Psoas muscle (tissue), 8 donors: ENCODE measurements around the gene OR6C74. TPM values are rescaled to one million over a fixed set of nuclear protein-coding genes. Genes with fewer than 3 reads are reported as not detected.

Source experiments
- ATAC-seq, 4 donors: fragments of 200-7000 bp; cut with Tn5 transposase; one replicate each; pipeline ENCODE4 v1.9.1; 2020; ENCODE audit warnings: moderate library complexity in 3 of 4, mild to moderate bottlenecking in 2 of 4
- DNase-seq, 2 donors: peaks; one replicate each; pipeline ENCODE4 v3.0.0-alpha.2; 2020
- H3K27ac ChIP-seq: fragments of 200-600 bp; one replicate; pipeline ENCODE4 v1.8.0; 2022
- H3K27me3 ChIP-seq, 3 donors: fragments of 200-600 bp in 1 of 3; one replicate each; pipeline versions ENCODE4 v1.6.1 to v1.8.0; 2013 to 2022; ENCODE audit warnings: low read length in 2 of 3, mild to moderate bottlenecking in 2 of 3, moderate library complexity in 1 of 3; ENCODE audit not compliant: insufficient read depth in 3 of 3
- H3K36me3 ChIP-seq, 2 donors: fragments of 200-600 bp in 1 of 2; one replicate each; pipeline versions ENCODE4 v1.6.1 to v1.8.0; 2013 to 2022; ENCODE audit warnings: low read depth in 1 of 2, mild to moderate bottlenecking in 1 of 2, moderate library complexity in 1 of 2; ENCODE audit not compliant: insufficient read depth in 1 of 2
- H3K4me1 ChIP-seq: fragments of 200-600 bp; one replicate; pipeline ENCODE4 v1.8.0; 2022
- H3K4me3 ChIP-seq: fragments of 200-600 bp; one replicate; pipeline ENCODE4 v1.8.0; 2022; ENCODE audit warnings: mild to moderate bottlenecking
- H3K9me3 ChIP-seq: fragments of 200-600 bp; one replicate; pipeline ENCODE4 v1.8.0; 2022
- WGBS, 3 donors: extraction: QIAGEN DNeasy Blood & Tissue Kit; methylation state at CpG; one replicate each; pipeline versions ENCODE4 v1.1.6 to v1.1.7; 2013; 5-methylcytosine and 5-hydroxymethylcytosine counted together
- intact Hi-C, 2 donors: fragments of 100-400 bp; cut with DNase I; formaldehyde crosslinking; loops; one replicate each; pipeline versions ENCODE4 v1.11.0 to v1.14.2; 2022
- polyA plus RNA-seq, 3 donors: library from polyadenylated mRNA; stranded (reverse); fragments of 200-250 nt; gene quantifications; one replicate each; pipeline ENCODE4 v1.2.3, GENCODE V29; 2013
- total RNA-seq, 4 donors: library from RNA; stranded (reverse); fragmentation: NEBNext Ultra II Directional in 2 of 4; extraction: Animal tissue kit (Norgen Biotek cat#: 25700) in 2 of 4; gene quantifications; one replicate each; pipeline versions ENCODE4 v1.2.1 to v1.2.4, GENCODE V29; 2021 to 2023
- TF ChIP-seq, protein P1 (sequence below): fragments of 200-600 bp; IDR thresholded peaks from one replicate; pipeline ENCODE4 v1.8.0; 2022; ENCODE audit warnings: antibody characterized with exemption
- donor health status: healthy with polysubstance abuse.
- donor health status: DM: no; HTN: no; CAD: no; lungs with moderate emphysema.
- donor health status: Bipolar disorder and iron deficiency.
- donor health status: healthy.
- donor health status: DM: yes; HTN: yes; CAD: no.
- donor health status: DM: no; HTN: no; CAD: no.
- donor health status: DM: no; HTN: no; CAD: no.
- donor health status: DM: yes; HTN: yes; CAD: no.

Gene OR6C74
- total and polyA plus RNA-seq, 7 donors: not detected

GRCh38 chr12:55289999-55290398, 45.6 kb downstream of the OR6C74 start:
- Histone ChIP-seq H3K4me1 (no peaks in the 10 kb centered on the region), H3K27ac (no peak overlapping the region), H3K4me3 (no peak overlapping the region), H3K9me3 (no peaks in the 10 kb centered on the region), H3K27me3 (no peaks in the 10 kb centered on the region), H3K36me3 (no peaks in the 10 kb centered on the region)
- 37 to 48% (median 43%) methylated on average over 2 of the region's 2 CpGs for WGBS, 3 donors
- DNase-seq (no peak), ATAC-seq (no peak)
- TF ChIP-seq, protein P1, sequence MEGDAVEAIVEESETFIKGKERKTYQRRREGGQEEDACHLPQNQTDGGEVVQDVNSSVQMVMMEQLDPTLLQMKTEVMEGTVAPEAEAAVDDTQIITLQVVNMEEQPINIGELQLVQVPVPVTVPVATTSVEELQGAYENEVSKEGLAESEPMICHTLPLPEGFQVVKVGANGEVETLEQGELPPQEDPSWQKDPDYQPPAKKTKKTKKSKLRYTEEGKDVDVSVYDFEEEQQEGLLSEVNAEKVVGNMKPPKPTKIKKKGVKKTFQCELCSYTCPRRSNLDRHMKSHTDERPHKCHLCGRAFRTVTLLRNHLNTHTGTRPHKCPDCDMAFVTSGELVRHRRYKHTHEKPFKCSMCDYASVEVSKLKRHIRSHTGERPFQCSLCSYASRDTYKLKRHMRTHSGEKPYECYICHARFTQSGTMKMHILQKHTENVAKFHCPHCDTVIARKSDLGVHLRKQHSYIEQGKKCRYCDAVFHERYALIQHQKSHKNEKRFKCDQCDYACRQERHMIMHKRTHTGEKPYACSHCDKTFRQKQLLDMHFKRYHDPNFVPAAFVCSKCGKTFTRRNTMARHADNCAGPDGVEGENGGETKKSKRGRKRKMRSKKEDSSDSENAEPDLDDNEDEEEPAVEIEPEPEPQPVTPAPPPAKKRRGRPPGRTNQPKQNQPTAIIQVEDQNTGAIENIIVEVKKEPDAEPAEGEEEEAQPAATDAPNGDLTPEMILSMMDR: no peak
- intact Hi-C loops: no loop called here

Other genes starting within 250 kb of the OR6C74 start
- gene NEUROD4, start 224.6 kb upstream of the OR6C74 start, total RNA-seq: not detected
- not detected for gene NEUROD4, start 224.6 kb upstream of the OR6C74 start, polyA plus RNA-seq
- gene OR9K2, start 118.2 kb upstream of the OR6C74 start, total RNA-seq: not detected
- gene OR9K2, start 118.2 kb upstream of the OR6C74 start, polyA plus RNA-seq: not detected
- gene OR10A7, start 23.6 kb upstream of the OR6C74 start, total RNA-seq: not detected
- not detected for gene OR10A7, start 23.6 kb upstream of the OR6C74 start, polyA plus RNA-seq
- gene OR6C6, start 52.0 kb downstream of the OR6C74 start, total RNA-seq: not detected
- not detected for gene OR6C6, start 52.0 kb downstream of the OR6C74 start, polyA plus RNA-seq
- gene OR6C1, start 69.7 kb downstream of the OR6C74 start, total RNA-seq: not detected
- not detected for gene OR6C1, start 69.7 kb downstream of the OR6C74 start, polyA plus RNA-seq
- gene OR6C3, start 86.1 kb downstream of the OR6C74 start, total RNA-seq: not detected
- not detected for gene OR6C3, start 86.1 kb downstream of the OR6C74 start, polyA plus RNA-seq
- gene OR6C75, start 118.4 kb downstream of the OR6C74 start, total RNA-seq: not detected
- gene OR6C75, start 118.4 kb downstream of the OR6C74 start, polyA plus RNA-seq: not detected
- not detected for gene OR6C65, start 155.9 kb downstream of the OR6C74 start, total RNA-seq
- gene OR6C65, start 155.9 kb downstream of the OR6C74 start, polyA plus RNA-seq: not detected
- not detected for gene OR6C76, start 181.6 kb downstream of the OR6C74 start, total RNA-seq
- not detected for gene OR6C76, start 181.6 kb downstream of the OR6C74 start, polyA plus RNA-seq
- not detected for gene OR6C2, start 199.5 kb downstream of the OR6C74 start, total RNA-seq
- gene OR6C2, start 199.5 kb downstream of the OR6C74 start, polyA plus RNA-seq: not detected
- gene OR6C70, start 225.5 kb downstream of the OR6C74 start, total RNA-seq: not detected
- gene OR6C70, start 225.5 kb downstream of the OR6C74 start, polyA plus RNA-seq: not detected
- not detected for gene OR6C68, start 247.8 kb downstream of the OR6C74 start, total RNA-seq
- not detected for gene OR6C68, start 247.8 kb downstream of the OR6C74 start, polyA plus RNA-seq